ENCODE measurements around the gene NUTM2F. TPM values are rescaled to one million over a fixed set of nuclear protein-coding genes. Genes with fewer than 3 reads are reported as not detected.
"Not testable (repeated sequence)": the region's sequence is repeated elsewhere in the genome, so short reads cannot be mapped to it uniquely, and the experiment has no call there.

NUTM2F gene
- total and polyA plus RNA-seq, 2 donors (not counting 1 experiment from before 2014, with no cell fraction given) = not detected

- H3K4me3 ChIP-seq (ENCODE audit: control extremely low read depth in 1 of 5, extremely low read depth in 1 of 5, insufficient read depth in 1 of 5, low read depth in 2 of 5, low read length in 4 of 5); H3K27ac Mint-ChIP-seq; H3K9me3 ChIP-seq (ENCODE audit: control extremely low read depth in 1 of 3, control insufficient read depth in 2 of 3, insufficient read depth in 1 of 3, low read length in 2 of 3); H3K27me3 Mint-ChIP-seq; H3K9me3 Mint-ChIP-seq (ENCODE audit: insufficient read depth); H3K9ac ChIP-seq (ENCODE audit: low read length); H3K27me3 ChIP-seq (replicated peaks in 1 of 4; ENCODE audit: control extremely low read depth in 1 of 4, control insufficient read depth in 3 of 4, insufficient read depth in 4 of 4, low read length in 3 of 4); H3K36me3 ChIP-seq (replicated peaks in 1 of 2; ENCODE audit: control extremely low read depth in 1 of 2, control insufficient read depth in 1 of 2, extremely low read depth in 1 of 2, insufficient read depth in 2 of 2, low read length in 1 of 2); H3K79me2 ChIP-seq (ENCODE audit: control insufficient read depth, insufficient read depth, low read length); H3K27ac ChIP-seq (ENCODE audit: low read length in 2 of 2); intact Hi-C loops (cut with micrococcal nuclease); DNase-seq; H3K4me1 Mint-ChIP-seq; ATAC-seq (ENCODE audit: low read depth); H3K4me3 Mint-ChIP-seq; POLR2A ChIA-PET; H4K20me1 ChIP-seq (ENCODE audit: control insufficient read depth, insufficient read depth, low read length, poor library complexity, severe bottlenecking); CTCF ChIA-PET; H3K4me1 ChIP-seq (ENCODE audit: control insufficient read depth in 2 of 2, insufficient read depth in 2 of 2, low read length in 2 of 2); H3K4me2 ChIP-seq (replicated peaks; ENCODE audit: low read depth, low read length, poor library complexity, severe bottlenecking); H2AFZ ChIP-seq (ENCODE audit: insufficient read depth, low read depth, low read length, poor library complexity, severe bottlenecking): not testable (repeated sequence)
- no CpG with 5 or more reads among the region's 4 CpGs for WGBS (ENCODE audit: insufficient coverage)
These were observed 23.7 kb upstream of the NUTM2F start for GRCh38 chr9:94351901-94352723.

DNA sequence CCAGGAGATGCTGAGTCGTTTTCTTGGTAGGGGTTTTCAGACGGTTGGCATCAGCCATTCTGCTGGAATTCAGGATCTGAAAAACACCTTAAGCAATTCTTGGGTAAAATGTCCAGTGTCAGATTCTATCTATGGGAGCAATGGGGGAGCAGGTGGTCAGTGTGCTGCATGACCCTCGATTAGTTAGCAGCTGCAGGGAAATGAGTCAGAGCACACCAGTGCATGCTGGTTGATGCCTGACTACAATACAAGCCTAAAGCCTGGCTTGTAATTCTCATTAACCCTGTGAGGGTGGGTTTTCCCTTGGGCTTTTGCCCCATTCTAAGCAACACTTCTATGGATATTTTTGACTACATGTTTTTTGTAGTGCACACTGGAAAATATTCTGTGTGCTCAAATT, 20.3 kb upstream of the NUTM2F start:
- H3K27me3 Mint-ChIP-seq; H3K27ac ChIP-seq (ENCODE audit: low read length in 2 of 2); H3K27me3 ChIP-seq (replicated peaks in 1 of 4; ENCODE audit: control extremely low read depth in 1 of 4, control insufficient read depth in 3 of 4, insufficient read depth in 4 of 4, low read length in 3 of 4); intact Hi-C loops (cut with micrococcal nuclease); H3K4me1 ChIP-seq (ENCODE audit: control insufficient read depth in 2 of 2, insufficient read depth in 2 of 2, low read length in 2 of 2); POLR2A ChIA-PET; H3K4me2 ChIP-seq (replicated peaks; ENCODE audit: low read depth, low read length, poor library complexity, severe bottlenecking); H3K79me2 ChIP-seq (ENCODE audit: control insufficient read depth, insufficient read depth, low read length); H3K9me3 ChIP-seq (ENCODE audit: control extremely low read depth in 1 of 3, control insufficient read depth in 2 of 3, insufficient read depth in 1 of 3, low read length in 2 of 3); H3K4me3 ChIP-seq (ENCODE audit: control extremely low read depth in 1 of 5, extremely low read depth in 1 of 5, insufficient read depth in 1 of 5, low read depth in 2 of 5, low read length in 4 of 5); H3K4me3 Mint-ChIP-seq; DNase-seq; H3K36me3 ChIP-seq (replicated peaks in 1 of 2; ENCODE audit: control extremely low read depth in 1 of 2, control insufficient read depth in 1 of 2, extremely low read depth in 1 of 2, insufficient read depth in 2 of 2, low read length in 1 of 2); ATAC-seq (ENCODE audit: low read depth); H3K4me1 Mint-ChIP-seq; CTCF ChIA-PET; H3K27ac Mint-ChIP-seq; H3K9ac ChIP-seq (ENCODE audit: low read length); H3K9me3 Mint-ChIP-seq (ENCODE audit: insufficient read depth); H4K20me1 ChIP-seq (ENCODE audit: control insufficient read depth, insufficient read depth, low read length, poor library complexity, severe bottlenecking); H2AFZ ChIP-seq (ENCODE audit: insufficient read depth, low read depth, low read length, poor library complexity, severe bottlenecking): not testable (repeated sequence)
- WGBS (ENCODE audit: insufficient coverage) = no CpG with 5 or more reads among the region's 3 CpGs

DNA sequence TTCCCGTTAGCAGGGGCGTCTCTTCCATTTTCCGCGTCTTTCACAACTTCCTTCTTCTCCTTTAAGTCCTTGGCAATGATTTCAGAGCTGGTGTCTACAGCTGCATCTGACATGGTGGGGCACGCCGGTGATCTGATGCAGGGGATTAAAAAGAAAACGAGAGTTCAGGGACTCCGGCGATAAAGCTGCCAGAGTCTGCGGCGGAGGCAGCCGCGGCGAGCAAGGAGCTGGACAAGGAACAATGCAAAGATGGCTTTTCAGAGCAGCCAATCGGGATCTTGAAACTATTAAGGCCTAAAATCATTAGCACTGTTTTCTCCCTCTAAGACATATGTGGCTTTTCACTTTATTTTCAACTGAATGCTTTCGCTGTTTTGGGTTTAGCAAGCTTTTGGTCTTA, 19.0 kb upstream of the NUTM2F start:
- H3K27ac Mint-ChIP-seq; H3K4me1 Mint-ChIP-seq; H3K4me1 ChIP-seq (ENCODE audit: control insufficient read depth in 2 of 2, insufficient read depth in 2 of 2, low read length in 2 of 2); CTCF ChIA-PET; H3K4me3 Mint-ChIP-seq; H3K9me3 ChIP-seq (ENCODE audit: control extremely low read depth in 1 of 3, control insufficient read depth in 2 of 3, insufficient read depth in 1 of 3, low read length in 2 of 3); H3K36me3 ChIP-seq (replicated peaks in 1 of 2; ENCODE audit: control extremely low read depth in 1 of 2, control insufficient read depth in 1 of 2, extremely low read depth in 1 of 2, insufficient read depth in 2 of 2, low read length in 1 of 2); H2AFZ ChIP-seq (ENCODE audit: insufficient read depth, low read depth, low read length, poor library complexity, severe bottlenecking); H3K4me2 ChIP-seq (replicated peaks; ENCODE audit: low read depth, low read length, poor library complexity, severe bottlenecking); H3K9ac ChIP-seq (ENCODE audit: low read length); H3K79me2 ChIP-seq (ENCODE audit: control insufficient read depth, insufficient read depth, low read length); ATAC-seq (ENCODE audit: low read depth); DNase-seq; H3K27me3 ChIP-seq (replicated peaks in 1 of 4; ENCODE audit: control extremely low read depth in 1 of 4, control insufficient read depth in 3 of 4, insufficient read depth in 4 of 4, low read length in 3 of 4); H3K27ac ChIP-seq (ENCODE audit: low read length in 2 of 2); H4K20me1 ChIP-seq (ENCODE audit: control insufficient read depth, insufficient read depth, low read length, poor library complexity, severe bottlenecking); H3K9me3 Mint-ChIP-seq (ENCODE audit: insufficient read depth); POLR2A ChIA-PET; H3K27me3 Mint-ChIP-seq; H3K4me3 ChIP-seq (ENCODE audit: control extremely low read depth in 1 of 5, extremely low read depth in 1 of 5, insufficient read depth in 1 of 5, low read depth in 2 of 5, low read length in 4 of 5); intact Hi-C loops (cut with micrococcal nuclease): not testable (repeated sequence)
- WGBS (ENCODE audit: insufficient coverage) = 100% methylated on average over 2 of the region's 16 CpGs

DNA sequence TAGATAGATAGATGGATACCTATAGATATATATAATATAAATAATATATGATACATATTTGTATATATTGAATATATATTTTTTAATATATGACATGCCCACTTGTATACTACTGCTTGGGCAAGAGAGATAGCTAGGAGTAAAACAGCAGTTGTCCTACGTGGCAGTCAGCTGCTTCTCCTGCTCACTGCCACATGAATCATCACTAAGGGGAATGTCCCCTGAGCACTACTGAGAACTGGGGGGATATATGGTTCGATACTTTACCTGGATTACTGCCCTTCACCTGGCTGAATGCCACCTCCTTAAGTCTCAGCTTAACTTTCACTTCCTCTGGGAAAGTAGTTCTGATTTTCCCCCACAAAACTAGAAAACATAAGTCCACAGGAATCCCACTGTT, 13.3 kb upstream of the NUTM2F start:
- H3K27ac Mint-ChIP-seq; CTCF ChIA-PET; H3K4me3 ChIP-seq (ENCODE audit: control extremely low read depth in 1 of 5, extremely low read depth in 1 of 5, insufficient read depth in 1 of 5, low read depth in 2 of 5, low read length in 4 of 5); H3K4me1 ChIP-seq (ENCODE audit: control insufficient read depth in 2 of 2, insufficient read depth in 2 of 2, low read length in 2 of 2); H4K20me1 ChIP-seq (ENCODE audit: control insufficient read depth, insufficient read depth, low read length, poor library complexity, severe bottlenecking); H3K79me2 ChIP-seq (ENCODE audit: control insufficient read depth, insufficient read depth, low read length); H2AFZ ChIP-seq (ENCODE audit: insufficient read depth, low read depth, low read length, poor library complexity, severe bottlenecking); H3K36me3 ChIP-seq (replicated peaks in 1 of 2; ENCODE audit: control extremely low read depth in 1 of 2, control insufficient read depth in 1 of 2, extremely low read depth in 1 of 2, insufficient read depth in 2 of 2, low read length in 1 of 2); H3K4me1 Mint-ChIP-seq; H3K27ac ChIP-seq (ENCODE audit: low read length in 2 of 2); DNase-seq; H3K9me3 Mint-ChIP-seq (ENCODE audit: insufficient read depth); H3K4me2 ChIP-seq (replicated peaks; ENCODE audit: low read depth, low read length, poor library complexity, severe bottlenecking); intact Hi-C loops (cut with micrococcal nuclease); ATAC-seq (ENCODE audit: low read depth); H3K9me3 ChIP-seq (ENCODE audit: control extremely low read depth in 1 of 3, control insufficient read depth in 2 of 3, insufficient read depth in 1 of 3, low read length in 2 of 3); H3K9ac ChIP-seq (ENCODE audit: low read length); POLR2A ChIA-PET; H3K4me3 Mint-ChIP-seq; H3K27me3 ChIP-seq (replicated peaks in 1 of 4; ENCODE audit: control extremely low read depth in 1 of 4, control insufficient read depth in 3 of 4, insufficient read depth in 4 of 4, low read length in 3 of 4); H3K27me3 Mint-ChIP-seq: not testable (repeated sequence)
- no CpG with 5 or more reads among the region's 2 CpGs for WGBS (ENCODE audit: insufficient coverage)

Data from B cell (primary cell).